Left renal cortex interstitium (tissue), 4 donors: ENCODE measurements around the gene NSUN5. TPM values are rescaled to one million over a fixed set of nuclear protein-coding genes. Genes with fewer than 3 reads are reported as not detected.
"Not testable (repeated sequence)": the region's sequence is repeated elsewhere in the genome, so short reads cannot be mapped to it uniquely, and the experiment has no call there.

Experiments used
- DNase-seq, 4 donors: peaks; one replicate each; pipeline ENCODE4 v3.0.0-alpha.2; 2013; ENCODE audit warnings: low read depth in 4 of 4, low spot score in 2 of 4, missing footprints in 1 of 4
- polyA plus RNA-seq, 4 donors: library from polyadenylated mRNA; unstranded; fragments of 120-200 nt; gene quantifications; one replicate each; pipeline ENCODE4 v1.2.1, GENCODE V29; 2013; ENCODE audit not compliant: insufficient read length in 4 of 4

NSUN5 gene
- polyA plus RNA-seq, 4 donors = 13.7 to 21.5 (median 19.7) TPM

GRCh38 chr7:73297706-73298105 lies 10.9 kb downstream of the NSUN5 start:
- not testable (repeated sequence) for DNase-seq

GRCh38 chr7:73297235-73297634 lies 11.4 kb downstream of the NSUN5 start:
- DNase-seq = not testable (repeated sequence)

- not testable (repeated sequence) for DNase-seq
Observed at GRCh38 chr7:73277210-73277609, 31.4 kb downstream of the NSUN5 start.

- not testable (repeated sequence) for DNase-seq
Observed at GRCh38 chr7:73267813-73268212, 40.8 kb downstream of the NSUN5 start.

GRCh38 chr7:73266719-73267368 lies 41.8 kb downstream of the NSUN5 start:
- DNase-seq = not testable (repeated sequence)

- DNase-seq = not testable (repeated sequence)
Observed at GRCh38 chr7:73262416-73262815, 46.2 kb downstream of the NSUN5 start.

Other genes starting within 250 kb of the NSUN5 start
- gene SPDYE9, start 222.8 kb downstream of the NSUN5 start, polyA plus RNA-seq = 1 to 10 TPM in 2 of 4 donors, under 1 TPM in 2; 0.13 to 1.2 (median 0.66) TPM
- gene TRIM50, start 19.3 kb upstream of the NSUN5 start, polyA plus RNA-seq = under 1 TPM; 0.20 to 0.43 (median 0.32) TPM
- gene FKBP6, start 19.3 kb upstream of the NSUN5 start, polyA plus RNA-seq = under 1 TPM in 3 of 4 donors, not detected in 1; 0.29 to 0.90 (median 0.78) TPM
- under 1 TPM; 0.28 to 0.67 (median 0.54) TPM for gene FZD9, start 125.0 kb upstream of the NSUN5 start, polyA plus RNA-seq
- 10 to 100 TPM; 67.5 to 78.7 (median 72.7) TPM for gene BAZ1B, start 213.5 kb upstream of the NSUN5 start, polyA plus RNA-seq
- 10 to 100 TPM; 37.0 to 44.3 (median 40.9) TPM for gene BCL7B, start 248.9 kb upstream of the NSUN5 start, polyA plus RNA-seq